HG03558 (cell line): ENCODE results near the gene FAM20A.
A peak's percentile ranks its signal among the peaks of the same experiment; 100 is the strongest.
"Not testable (repeated sequence)": the region's sequence is repeated elsewhere in the genome, so short reads cannot be mapped to it uniquely, and the experiment has no call there.

Experiments used
- ATAC-seq: cut with Tn5 transposase; IDR thresholded peaks from one replicate; pipeline ENCODE4 v1.9.1; 2021; ENCODE audit warnings: moderate number of reproducible peaks; ENCODE audit not compliant: unreplicated experiment; ENCODE audit errors: extremely low read depth

Gene FAM20A

GRCh38 chr17:68533887-68534694 is 67.1 kb downstream of the FAM20A start:
- ATAC-seq: no peak

GRCh38 chr17:68532826-68533225 is 68.3 kb downstream of the FAM20A start:
- no peak for ATAC-seq

GRCh38 chr17:68531252-68531651 is 69.9 kb downstream of the FAM20A start:
- ATAC-seq: no peak

GRCh38 chr17:68527314-68527713 is 73.9 kb downstream of the FAM20A start:
- no peak for ATAC-seq

- no peak for ATAC-seq
These were observed 74.6 kb downstream of the FAM20A start for GRCh38 chr17:68526548-68526947.

- ATAC-seq: no peak
These were observed 78.9 kb downstream of the FAM20A start for GRCh38 chr17:68522266-68522665.

- ATAC-seq: no peak
These were observed 81.3 kb downstream of the FAM20A start for GRCh38 chr17:68519911-68520310.

- ATAC-seq: not testable (repeated sequence)
These were observed 82.1 kb downstream of the FAM20A start for GRCh38 chr17:68519051-68519450.

- no peak for ATAC-seq
These were observed 82.9 kb downstream of the FAM20A start for GRCh38 chr17:68518063-68518815.

- ATAC-seq: not testable (repeated sequence)
These were observed 83.6 kb downstream of the FAM20A start for GRCh38 chr17:68517605-68518004.

GRCh38 chr17:68516732-68517131 is 84.4 kb downstream of the FAM20A start:
- ATAC-seq: no peak

GRCh38 chr17:68514831-68515635 is 86.1 kb downstream of the FAM20A start:
- no peak for ATAC-seq

GRCh38 chr17:68513932-68514331 is 87.2 kb downstream of the FAM20A start:
- no peak for ATAC-seq

- ATAC-seq: no peak
These were observed 88.2 kb downstream of the FAM20A start for GRCh38 chr17:68512960-68513474.

GRCh38 chr17:68512247-68512959 is 88.8 kb downstream of the FAM20A start, which contains the start of gene PRKAR1A:
PRKAR1A (plus strand) TSS chr17:68512430; CDS start chr17:68515400, 2,970 bp downstream.
- peak; percentile 90 for ATAC-seq

- peak; percentile 21 for ATAC-seq
These were observed 89.4 kb downstream of the FAM20A start for GRCh38 chr17:68511671-68512246.

- no peak for ATAC-seq
These were observed 89.9 kb downstream of the FAM20A start for GRCh38 chr17:68511254-68511670.

GRCh38 chr17:68509141-68510057 is 91.8 kb downstream of the FAM20A start:
- no peak for ATAC-seq
